Stimulated activated CD8-positive, alpha-beta memory T cell treated with anti-CD3 and anti-CD28 coated beads, Interleukin-7, amount 100 ng/mL, for 1 hour (primary cell): Measurements from ENCODE around the gene PHLDB2.

Experiments used
- DNase-seq, 2 donors: peaks; one replicate each; pipeline ENCODE4 v3.0.0-alpha.2; 2020; ENCODE audit warnings: low read depth in 2 of 2

PHLDB2 gene

DNA sequence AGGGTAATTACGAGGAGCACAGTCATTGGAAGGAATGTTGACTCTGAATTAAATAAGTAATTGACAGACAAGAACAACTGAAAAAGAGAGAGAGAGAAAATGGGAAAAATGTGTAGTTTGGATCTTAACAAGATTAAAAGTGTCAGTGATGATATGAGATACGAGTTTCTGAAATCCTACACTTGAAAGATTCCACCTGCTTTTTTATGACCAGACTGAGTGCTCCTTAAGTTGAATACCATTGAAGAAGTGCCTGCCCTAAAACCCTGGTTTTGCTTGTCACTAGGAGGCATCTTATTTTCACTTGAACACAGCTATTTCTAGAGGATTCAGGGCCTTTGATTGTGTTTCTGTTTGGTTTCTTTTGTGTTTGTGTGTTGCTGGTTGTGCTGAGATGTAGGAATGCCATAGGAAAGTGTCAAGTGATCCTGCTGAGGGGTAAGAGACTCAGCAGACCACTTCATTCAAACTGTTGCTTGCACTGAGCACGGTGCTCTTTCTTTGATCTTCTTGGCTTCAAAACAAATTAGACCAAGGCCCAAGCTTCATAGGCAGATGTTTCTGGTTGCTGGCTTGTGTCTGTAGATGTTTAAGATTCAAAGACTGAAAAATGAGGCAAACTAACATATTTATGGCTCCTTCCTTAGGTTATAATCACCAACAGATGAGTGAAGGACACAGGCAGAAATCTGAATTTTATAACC, 102.5 kb downstream of the PHLDB2 start:
- no peak for DNase-seq

DNA sequence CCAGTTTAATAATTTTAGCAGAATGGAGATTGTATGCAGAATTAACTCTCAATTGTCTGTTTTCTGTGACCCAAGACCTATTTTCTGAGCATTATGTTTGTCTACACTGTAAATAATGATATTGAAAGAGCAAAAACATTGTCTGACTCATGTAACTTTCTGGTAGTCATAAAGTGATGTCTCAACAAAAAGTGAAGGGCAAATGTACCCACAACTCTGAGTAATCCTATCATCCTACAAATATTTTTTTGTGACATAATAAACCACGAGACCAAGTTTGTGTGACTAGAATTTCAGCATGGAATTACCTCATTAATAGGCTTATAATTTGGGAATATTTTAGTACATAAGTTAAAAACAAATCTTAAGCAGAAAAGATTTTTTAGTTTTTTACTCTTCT, 104.4 kb downstream of the PHLDB2 start:
- no peak for DNase-seq

DNA sequence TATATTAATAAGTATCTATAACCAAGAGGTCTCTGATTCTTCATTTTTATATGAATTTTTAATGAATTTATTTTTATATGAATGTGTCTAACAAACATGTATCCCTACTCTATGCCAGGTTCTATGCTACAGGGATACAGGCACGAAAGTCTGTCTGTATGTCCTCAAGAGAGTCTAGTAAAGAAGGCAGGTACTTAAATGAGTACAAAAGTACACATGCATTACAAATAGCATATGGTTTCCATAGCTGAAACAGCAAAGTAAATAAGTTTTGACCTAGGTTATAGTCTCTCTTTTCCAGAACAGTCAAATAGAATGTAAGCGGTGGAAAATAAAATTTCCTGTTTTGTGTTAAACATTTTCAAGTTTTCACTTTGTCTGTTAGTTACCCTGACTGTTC, 106.4 kb downstream of the PHLDB2 start:
- no peak for DNase-seq

DNA sequence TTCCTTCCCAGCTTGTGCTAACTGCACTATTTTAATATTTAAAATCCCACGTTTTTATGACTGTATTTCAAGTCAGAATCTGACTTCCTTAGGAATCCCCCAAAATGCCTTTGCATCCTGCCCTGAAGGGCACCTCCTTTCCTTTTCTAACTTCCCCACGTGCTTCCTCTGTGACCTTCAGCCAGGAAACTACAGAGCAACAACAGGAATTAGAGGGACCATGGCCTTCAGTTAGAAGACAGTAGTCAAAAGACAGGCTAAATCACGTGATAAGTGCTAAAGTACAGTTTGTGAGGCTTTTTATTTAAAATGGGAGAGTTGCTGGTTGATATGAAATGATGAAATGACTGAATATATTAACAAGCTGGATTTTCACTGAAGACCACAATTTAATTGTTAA, 108.0 kb downstream of the PHLDB2 start:
- no peak for DNase-seq

DNA sequence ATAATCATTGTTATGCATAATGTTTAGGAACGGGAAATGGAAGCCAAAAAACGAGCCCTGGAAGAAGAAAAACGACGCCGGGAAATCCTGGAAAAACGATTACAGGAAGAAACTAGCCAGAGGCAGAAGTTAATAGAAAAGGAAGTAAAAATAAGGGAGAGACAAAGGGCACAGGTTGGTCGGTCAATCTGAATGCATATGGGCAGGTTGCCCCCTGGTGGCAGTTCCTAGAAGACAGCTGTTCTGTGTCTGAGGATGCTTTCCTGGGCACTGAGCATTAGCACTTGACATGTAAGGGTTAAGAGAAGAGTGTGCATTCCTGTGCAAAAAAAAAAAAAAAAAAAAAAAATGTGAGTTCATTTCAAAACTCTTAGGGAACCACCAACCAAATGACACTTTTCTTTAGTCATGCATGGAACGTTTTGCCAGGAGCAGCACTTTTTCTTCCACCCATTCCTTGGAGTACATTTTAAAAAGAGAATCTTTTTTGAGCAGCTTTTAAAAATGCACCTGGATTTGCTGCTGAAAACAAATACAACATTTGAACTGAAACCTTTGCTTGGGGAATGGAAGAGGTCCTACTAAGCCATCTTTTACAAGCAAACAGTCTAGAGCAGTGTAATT, 108.7 kb downstream of the PHLDB2 start:
- peak; percentile 50 to 76 for DNase-seq

DNA sequence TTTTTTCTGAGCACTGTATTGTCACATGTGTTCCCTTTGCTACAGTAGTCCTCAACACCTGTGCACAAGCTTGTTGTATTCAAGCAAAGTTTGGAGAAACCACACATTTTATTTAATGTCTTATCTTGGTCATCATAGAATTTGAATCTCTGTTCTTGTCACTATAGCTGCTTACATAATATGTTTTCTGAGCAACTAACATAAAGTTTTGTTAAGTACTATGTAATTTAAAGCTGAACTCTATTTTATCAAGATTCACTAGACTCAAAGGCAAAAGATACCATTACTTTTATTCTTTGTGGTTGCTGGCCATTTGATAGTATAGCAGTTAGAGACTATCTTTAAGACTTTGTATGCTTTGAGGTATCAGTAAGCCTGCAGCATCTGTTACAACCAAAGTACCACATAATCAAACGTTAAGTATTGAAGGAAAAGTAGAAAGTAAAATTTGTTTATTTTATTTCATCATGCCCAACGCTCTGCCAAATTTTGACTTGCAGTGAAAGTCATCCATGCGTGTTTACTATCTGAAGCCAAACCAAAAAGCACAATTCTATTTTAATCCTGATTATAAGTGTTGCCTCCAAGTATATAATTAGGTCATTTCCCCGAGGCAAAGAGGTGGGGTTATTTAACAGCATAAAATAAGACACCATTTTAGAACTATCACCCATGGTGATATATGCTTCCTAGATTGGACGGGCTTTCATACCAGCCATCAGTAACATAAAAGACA, 109.4 kb downstream of the PHLDB2 start:
- no peak for DNase-seq

DNA sequence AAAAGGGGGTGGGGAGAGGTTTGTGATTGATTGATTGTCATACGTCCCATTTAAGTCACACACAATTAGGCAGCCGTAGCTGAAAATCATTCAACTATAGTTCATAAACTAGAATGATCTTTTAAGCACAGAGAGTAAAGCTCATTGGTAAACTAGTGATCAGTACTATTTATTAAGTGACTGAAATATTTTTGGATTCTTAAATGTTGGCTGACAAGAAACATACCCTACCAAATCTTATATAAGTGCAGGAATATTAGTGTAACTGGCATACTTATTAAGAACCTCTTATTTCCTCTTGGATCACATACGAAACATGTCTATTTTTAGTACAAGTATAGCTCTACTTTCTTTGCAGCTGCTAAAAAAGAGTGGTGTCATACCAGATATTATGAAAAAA, 111.3 kb downstream of the PHLDB2 start:
- DNase-seq, result no peak

DNA sequence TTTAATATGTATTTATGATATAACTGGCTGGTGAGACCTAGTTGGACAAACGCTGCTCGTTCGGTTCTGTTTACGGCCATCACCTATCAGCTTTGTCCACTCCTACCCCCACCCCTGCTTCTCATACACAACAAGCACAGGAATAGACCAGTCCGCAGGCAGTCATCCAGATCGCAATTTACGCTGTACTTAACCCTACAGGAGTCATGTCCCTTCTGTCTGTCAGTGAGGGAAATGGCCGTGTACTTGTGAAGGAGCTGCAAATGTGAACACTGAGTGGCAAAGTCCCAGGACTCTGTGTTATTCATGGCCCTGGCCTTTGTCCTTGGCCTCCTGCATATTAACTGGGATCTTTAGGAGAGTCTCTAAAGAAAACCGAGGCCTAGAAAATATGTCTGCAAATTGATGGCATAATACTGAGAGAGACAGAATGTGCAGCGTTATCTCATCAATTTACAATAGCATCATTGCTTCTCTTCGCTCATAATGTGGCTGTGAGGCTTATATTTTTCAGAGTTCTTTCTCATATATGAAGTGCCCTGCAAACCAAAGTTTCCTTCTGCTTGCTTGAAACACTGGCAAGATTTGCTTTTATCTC, 112.6 kb downstream of the PHLDB2 start:
- DNase-seq, result no peak

DNA sequence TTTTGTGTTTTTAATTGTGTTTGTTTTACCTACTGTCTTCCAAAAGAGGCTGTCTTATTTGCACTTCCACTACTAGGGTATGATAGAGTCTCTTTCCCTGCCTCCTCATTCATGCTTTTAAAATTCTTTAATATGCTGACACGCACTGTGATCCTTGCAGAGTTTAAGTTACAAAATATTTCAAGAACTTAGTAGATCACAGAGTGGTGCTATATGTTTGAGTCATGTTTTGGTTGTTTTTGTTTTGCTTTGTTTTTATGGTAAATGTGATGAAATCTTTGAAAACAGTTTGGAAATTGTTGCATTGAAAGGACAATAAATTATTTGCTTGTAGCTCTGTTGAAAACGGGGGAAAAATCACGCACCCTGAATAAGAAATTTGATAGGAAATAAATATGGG, 113.8 kb downstream of the PHLDB2 start:
- no peak for DNase-seq

DNA sequence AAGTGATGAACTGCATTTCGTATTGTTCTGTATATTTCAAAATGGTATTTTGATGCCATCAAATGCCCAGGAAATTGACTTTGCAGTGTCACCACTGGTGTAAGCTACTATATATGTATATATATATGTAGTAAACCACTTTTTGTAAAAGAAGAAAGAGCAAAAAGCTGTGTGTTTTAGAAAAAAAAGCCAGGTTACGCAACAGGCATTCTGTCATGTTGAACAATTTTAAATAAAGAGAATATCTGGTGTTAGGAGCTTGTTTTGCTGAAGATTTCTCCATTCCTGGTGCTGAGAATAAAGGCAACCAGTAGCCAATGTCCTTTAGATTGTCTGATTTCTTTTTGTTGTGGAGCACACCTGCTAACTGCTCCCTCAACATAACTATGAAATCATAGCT, 116.1 kb downstream of the PHLDB2 start:
- DNase-seq, result no peak

DNA sequence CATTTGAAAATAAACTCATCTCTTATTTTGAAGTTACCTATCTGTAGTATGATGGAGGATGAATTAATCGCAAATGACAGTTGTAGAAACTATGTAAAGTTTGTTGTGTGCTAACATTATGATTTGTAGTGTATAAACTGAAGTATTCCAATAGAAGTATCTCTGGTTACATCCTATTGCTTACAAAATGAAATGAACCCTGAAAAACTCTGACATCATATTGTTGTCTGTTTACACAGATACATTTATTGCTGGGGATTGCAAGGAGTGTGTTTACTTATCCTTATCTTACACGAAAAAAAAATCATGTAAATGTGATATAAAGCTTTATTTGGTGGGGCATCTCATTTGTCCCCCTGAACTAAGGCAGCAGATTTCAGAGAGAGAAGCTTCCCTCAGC, 117.2 kb downstream of the PHLDB2 start:
- no peak for DNase-seq

DNA sequence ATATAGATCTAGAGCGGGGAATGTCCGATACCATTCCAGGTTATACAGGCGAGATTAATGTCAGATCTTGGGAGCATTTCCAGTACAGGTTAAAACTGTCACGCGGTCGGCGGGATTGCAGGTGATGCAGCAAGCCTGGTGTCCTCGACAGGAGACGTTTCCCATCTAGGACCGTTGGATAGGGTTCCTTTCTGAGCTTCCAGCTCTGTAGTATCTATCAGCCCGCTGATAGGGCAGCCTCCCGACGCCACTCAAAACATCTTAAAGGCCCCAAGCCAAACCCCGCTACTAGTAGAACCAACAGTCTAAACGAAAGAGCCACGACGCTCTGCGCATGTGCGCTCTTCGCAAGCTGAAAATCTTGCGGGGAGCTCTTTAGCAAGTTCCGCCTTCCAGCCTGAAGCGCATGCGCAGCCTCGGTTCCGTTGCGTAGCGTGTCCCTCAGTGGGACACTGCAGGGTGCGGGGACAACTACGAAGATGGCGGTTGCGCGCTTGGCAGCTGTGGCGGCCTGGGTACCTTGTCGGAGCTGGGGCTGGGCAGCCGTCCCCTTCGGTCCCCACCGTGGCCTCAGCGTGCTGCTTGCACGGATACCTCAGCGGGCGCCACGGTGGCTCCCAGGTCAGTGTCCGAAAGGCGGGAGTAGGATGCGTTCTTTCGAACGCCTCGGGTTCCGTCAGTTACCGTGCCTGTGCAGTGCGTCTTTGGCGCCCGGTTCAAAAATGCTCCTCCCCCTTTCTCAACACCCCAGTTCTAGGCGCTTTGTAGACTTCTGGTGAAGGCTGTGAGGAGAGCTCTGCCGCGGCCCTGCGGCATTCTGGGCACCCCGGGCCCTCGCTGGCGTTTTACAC, 119.7 kb downstream of the PHLDB2 start, which contains the start of gene ABHD10:
Gene ABHD10 (plus strand): TSS at position 444 of the 851 bp plus-strand sequence. CDS start 36 bp downstream, at position 480.
- DNase-seq, result peak; percentile 91 to 97

DNA sequence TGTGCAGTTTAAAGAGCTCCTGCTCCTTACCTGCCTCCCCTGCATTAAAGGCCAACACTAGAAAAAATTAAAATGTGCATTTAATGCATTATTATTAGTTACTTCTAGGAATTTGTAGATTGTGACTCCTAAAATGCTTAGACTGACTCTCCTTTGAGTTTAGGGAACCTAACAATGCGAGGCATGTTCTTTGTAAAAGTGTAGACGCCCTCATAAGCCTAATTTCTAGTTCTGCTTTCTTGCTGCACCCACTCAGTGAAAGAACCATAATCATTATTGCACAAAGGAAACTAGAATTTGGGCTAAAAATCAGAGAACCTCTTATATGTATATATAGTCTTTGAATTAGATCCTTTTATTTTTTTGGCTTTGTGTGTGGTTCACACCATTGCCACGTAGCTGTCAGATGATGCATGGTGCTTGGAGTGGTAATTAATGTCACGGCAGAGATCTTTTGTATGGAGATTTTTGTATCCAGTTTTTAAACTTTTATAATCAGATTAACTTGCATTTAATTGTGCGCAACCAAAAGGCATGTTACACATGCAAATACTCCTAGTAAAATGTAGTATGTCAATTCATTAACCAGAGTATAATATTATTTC, 120.5 kb downstream of the PHLDB2 start:
- DNase-seq, result no peak

DNA sequence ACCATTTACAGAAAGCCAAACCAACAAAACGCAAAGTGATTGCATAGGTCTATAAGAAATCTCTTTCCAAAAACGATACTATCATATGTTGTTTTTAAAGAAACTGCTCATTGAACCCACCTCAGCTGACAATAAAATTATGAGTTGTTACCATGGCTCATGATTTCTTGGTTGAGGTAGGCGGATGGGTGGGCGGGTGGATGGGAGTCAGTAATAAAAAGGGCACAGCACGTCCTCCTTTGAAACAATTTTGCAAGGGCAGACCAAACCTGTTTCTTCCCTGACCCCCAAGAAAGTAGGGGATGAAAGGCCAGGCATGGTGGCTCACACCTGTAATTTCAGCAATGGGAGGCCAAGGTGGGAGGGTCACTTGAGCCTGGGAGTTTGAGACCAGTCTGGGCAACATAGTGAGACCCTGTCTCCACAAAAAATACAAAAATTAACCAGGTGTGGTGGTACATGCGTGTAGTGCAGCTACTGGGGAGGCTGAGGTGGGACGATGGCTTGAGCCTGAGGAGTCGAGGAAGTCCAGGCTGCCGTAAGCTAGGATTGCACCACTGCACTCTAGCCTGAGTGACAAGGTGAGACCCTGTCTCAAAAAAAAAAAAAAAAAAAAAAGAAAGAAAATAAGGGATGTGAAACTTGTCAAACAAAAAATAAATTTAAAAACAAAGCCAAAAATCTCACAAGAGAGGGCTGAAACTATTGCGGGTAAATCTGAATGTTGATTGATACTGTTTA, 121.8 kb downstream of the PHLDB2 start:
- DNase-seq, result no peak

DNA sequence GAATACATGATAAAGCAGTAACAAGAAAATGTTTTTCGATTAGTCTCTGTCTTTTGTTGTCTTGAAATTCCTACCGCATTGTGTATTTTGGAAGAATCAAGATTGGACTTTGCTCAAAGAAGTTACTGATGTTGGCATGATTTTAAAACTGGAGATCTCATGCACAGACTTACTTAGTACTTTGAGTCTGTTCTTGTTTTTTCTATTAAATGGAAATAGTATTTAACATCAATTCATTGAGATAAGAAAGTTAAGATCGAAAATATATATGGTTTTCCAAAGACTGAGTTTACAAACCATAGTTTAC, 122.3 kb downstream of the PHLDB2 start:
- no peak for DNase-seq

DNA sequence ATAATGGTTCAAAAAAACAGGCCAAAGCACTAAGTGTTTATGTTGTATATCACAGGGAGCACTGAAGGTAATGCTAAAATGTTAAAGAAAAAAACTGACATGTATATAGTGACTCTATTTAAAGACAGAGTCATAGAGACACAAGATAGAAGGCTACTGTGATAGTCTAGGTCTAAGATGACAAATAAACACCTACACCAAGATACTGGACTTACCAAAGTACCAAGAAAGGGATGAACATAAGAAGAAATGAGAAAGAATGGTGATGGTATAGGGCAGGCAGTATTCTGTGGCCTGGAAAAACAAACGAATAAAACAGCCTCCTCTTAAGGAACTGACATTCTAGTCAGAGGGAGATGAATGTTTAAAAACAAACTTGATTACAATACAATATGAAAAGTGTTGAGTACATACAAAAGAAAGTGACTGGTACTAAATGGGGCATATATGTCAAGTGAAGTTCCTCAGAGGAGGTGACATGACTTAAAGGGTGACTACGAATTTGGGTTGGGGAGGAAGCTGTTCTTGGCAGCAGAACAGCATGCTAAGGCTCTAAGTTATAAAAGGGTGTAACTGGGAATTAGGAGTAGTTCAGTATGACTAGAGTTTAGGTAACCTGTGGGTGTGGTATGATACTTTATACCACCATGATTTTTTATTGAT, 125.7 kb downstream of the PHLDB2 start:
- DNase-seq, result no peak

DNA sequence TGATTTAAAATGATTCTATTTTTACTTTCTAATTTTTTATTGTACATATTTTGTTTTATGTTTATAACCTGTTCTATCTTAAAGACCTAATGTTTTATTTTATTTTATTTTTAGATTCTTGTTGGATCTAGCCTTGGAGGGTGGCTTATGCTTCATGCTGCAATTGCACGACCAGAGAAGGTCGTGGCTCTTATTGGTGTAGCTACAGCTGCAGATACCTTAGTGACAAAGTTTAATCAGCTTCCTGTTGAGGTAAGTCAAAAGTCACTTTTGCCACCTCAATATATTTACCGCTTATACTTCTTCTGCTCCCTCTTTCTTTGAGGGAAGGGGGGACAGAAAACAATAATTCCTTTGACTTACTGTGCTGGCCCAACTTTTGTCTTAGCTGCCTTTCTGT, 127.7 kb downstream of the PHLDB2 start:
- no peak for DNase-seq

DNA sequence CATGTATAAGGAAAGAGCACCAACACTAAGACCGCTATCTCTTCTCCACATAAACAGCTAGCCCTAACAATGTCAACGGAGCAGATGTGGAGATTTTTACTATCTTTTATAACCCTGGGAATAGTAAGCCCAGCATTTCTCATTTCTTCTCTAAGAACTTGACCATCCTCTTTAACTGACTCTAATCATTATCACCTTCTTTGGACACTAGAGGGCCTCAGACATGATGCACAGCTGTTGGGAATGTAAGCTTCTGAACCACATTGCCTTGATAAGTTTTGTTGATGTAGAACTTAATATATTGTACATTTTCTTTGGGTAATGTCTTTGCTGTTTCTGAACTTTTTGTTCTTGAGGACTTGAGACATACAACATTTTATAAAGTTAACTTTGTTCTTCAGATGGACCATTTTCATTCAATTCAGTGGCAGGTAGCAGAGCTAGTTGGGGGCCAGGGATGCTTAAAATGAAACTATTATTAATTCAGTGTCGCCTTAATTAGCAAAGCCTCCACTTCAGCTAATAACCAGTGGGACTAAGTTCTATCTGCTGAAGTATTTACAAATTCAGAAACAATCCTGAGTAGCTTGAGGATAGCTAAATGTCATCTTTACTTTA, 130.1 kb downstream of the PHLDB2 start:
- no peak for DNase-seq

DNA sequence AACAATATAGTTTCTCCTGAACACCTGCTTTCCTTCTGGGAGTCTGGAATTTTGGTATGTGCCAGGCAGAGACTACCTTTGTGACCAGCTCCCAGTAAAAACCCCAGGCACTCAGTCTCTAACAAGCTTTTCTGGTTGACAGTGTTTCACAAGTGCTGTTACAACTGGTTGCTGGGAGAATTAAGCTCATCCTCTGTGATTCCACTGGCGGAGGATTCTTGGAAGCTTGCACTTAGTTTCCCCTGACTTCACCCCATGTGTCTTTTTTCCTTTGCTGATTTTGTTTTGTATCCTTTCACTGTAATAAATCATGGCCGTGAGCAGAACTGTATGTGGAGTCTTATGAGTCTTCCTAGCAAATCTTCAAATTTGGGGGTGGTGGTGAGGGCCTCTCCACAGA, 134.0 kb downstream of the PHLDB2 start:
- no peak for DNase-seq
